GM18526 (cell line): ENCODE results near the gene CUX1.

Experiments
- POLR2A ChIP-seq: IDR thresholded peaks from 3 replicates; pipeline ENCODE4 v1.6.1; 2011; ENCODE audit not compliant: insufficient read length; ENCODE audit errors: extremely low read depth

Gene CUX1

GRCh38 chr7:102147008-102147407 lies 329.6 kb downstream of the CUX1 start:
- no peak for TF ChIP-seq POLR2A

DNA sequence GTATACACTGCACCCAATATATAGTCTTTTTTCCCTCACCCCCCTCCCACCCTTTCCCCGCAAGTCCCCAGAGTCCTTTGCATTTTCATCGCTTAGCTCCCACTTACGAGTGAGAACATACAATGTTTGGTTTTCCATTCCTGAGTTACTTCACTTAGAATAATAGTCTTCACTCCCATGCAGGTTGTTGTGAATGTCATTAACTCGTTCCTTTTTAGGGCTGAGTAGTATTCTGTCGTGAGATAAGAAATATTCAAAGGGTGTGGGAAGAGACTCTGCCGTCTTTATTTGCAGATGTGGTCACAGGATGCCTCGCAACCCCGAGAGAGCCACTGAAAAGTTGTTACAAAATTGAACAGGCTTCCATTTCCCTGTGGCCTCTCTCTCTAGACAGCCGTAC lies 331.4 kb downstream of the CUX1 start:
- no peak for TF ChIP-seq POLR2A

DNA sequence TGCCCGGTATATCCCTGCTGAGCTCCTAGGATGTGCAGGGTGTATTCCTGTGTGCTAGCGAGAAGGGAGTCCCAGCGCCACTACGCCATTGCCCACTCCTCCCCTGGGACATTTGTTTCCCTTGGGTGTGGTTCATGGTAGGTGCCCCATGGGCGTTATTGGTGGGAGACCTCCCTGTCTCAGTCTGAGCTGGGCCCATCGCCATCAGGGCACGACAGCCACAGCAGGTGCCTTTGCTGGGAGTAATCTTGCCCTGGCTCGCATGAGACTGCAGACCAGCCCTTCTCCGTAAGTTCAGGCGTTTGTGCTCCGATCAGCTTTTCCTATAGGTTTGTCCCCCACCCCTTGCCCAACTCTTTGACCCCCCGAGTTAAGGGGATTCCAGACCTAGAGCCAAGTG lies 332.0 kb downstream of the CUX1 start:
- no peak for TF ChIP-seq POLR2A

- TF ChIP-seq POLR2A, result no peak
Observed at GRCh38 chr7:102150266-102150665, 332.8 kb downstream of the CUX1 start.

GRCh38 chr7:102152672-102153598 lies 335.5 kb downstream of the CUX1 start:
- no peak for TF ChIP-seq POLR2A

DNA sequence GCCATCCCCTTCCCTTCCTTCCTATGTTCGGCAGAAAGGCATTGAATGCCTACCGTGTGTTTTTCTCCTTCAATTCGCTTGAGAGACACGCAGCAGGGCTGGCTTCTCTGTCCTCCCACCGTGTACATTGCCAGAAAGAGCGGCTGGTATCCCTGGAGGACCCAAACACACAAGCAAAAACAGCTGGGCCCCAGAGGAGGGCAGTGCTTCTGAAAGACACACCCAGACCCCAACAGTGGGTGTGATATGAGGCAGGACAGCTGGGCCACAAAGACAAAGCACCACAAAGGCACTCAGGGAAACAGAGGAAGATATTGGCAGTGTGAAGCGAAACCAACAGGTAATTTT lies 336.1 kb downstream of the CUX1 start:
- no peak for TF ChIP-seq POLR2A

GRCh38 chr7:102154425-102154824 lies 337.0 kb downstream of the CUX1 start:
- TF ChIP-seq POLR2A, result no peak

DNA sequence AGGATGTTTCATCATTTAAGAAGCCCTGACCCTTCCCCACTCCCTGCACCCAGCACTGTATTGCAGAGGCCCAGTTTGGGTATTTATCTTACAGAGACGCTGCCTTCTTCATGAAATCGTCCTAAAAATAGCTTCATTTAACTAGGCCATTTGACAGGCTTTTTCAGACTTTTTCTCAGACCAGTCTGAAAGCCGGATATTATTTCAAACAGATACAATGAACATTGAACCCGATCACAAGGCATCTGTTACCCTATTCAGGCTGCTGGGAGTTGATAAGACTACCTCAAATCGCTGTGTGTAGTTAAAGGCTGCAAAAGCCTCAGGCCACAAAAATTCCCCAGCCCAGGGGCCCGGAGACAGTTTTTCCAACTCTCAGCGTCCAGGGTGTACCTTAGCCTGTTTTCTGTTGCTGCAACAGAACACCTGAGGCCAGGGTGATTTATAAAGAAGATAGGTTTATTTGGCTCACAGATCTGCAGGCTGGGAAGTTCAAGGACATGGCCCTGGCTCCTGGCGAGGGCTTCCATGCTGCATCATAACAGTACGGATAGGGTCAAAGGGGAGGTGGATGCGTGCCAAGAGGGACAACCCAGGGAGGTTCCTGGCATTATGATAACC lies 338.5 kb downstream of the CUX1 start:
- TF ChIP-seq POLR2A, result no peak

- TF ChIP-seq POLR2A, result no peak
Observed at GRCh38 chr7:102156867-102157266, 339.4 kb downstream of the CUX1 start.

DNA sequence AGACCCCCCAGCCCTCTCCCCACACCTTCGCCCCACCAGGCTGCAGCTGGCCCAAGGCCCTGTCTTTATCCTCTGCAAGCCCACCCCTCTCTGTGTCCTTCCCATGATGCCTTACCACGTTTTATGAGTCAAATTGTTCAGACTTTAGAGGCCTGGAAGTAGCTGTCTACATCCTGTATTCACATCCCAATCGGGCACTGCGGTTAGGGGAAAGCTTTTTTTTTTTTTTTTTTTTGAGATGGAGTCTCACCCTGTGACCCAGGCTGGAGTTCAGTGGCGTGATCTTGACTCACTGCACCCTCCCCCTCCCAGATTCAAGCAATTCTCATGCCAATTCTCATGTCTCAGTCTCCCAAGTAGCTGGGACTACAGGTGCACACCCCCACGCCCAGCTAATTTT lies 347.7 kb downstream of the CUX1 start:
- TF ChIP-seq POLR2A, result no peak

DNA sequence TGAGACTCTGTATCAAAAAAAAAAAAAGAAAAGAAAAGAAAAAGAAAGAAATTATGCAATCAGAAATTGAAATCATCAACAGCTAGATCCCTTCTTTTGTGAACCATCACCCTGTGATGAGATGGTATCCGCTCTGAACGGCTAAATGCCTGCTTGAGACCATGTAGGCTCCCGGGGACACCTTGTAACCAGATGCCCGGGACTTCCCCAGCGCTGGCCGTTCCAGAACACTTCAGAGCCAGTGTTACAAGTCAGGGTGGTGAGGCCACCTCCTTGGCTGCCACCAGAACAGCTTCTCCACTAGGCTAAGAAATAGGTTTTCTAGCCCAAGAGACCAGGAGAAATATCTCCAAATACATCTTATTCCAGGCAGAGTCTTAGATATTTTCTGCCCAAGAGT lies 349.8 kb downstream of the CUX1 start:
- TF ChIP-seq POLR2A, result no peak

- TF ChIP-seq POLR2A, result no peak
Observed at GRCh38 chr7:102169651-102170392, 352.4 kb downstream of the CUX1 start.

- no peak for TF ChIP-seq POLR2A
Observed at GRCh38 chr7:102170393-102170970, 353.1 kb downstream of the CUX1 start.

DNA sequence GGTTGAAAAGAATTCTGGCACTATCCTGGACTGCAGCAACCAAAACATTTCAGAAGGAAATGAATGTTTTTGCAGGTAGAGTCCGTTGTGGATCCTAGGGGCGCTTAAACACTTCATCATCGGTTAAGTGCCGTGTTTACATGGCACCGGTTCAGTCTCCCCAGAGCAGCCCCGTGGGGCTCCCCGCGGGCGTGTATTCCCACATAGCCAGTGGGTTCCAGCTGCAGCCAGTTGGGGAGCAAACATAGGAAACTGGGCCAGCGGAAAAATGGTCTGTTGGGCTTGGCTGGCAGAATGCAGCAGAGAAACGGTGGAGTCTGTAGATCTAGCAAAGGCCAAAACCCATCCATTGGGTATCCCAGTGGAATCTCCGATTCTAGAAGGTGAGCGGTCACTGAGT lies 356.2 kb downstream of the CUX1 start:
- TF ChIP-seq POLR2A, result no peak

GRCh38 chr7:102175423-102176170 lies 358.2 kb downstream of the CUX1 start:
- no peak for TF ChIP-seq POLR2A
